T47D (cell line): ENCODE results near the gene LKAAEAR1.

ENCODE experiments used
- DNase-seq, 2 experiments: peaks; one replicate each; pipeline versions ENCODE4 v3.0.0 to v3.0.0-alpha.2; 2011 to 2012; ENCODE audit warnings: low read depth in 1 of 2, low spot score in 1 of 2
- JUND ChIP-seq: IDR thresholded peaks from 2 replicates; pipeline ENCODE4 v1.6.1; 2012; ENCODE audit warnings: low read depth
- in situ Hi-C: cut with HindIII; loops from 2 replicates; pipeline ENCODE4 v1.10.0; 2016; ENCODE audit warnings: low sequenced_read_pairs, low pct_unique_long_range_greater_than_20kb

LKAAEAR1 gene

DNA sequence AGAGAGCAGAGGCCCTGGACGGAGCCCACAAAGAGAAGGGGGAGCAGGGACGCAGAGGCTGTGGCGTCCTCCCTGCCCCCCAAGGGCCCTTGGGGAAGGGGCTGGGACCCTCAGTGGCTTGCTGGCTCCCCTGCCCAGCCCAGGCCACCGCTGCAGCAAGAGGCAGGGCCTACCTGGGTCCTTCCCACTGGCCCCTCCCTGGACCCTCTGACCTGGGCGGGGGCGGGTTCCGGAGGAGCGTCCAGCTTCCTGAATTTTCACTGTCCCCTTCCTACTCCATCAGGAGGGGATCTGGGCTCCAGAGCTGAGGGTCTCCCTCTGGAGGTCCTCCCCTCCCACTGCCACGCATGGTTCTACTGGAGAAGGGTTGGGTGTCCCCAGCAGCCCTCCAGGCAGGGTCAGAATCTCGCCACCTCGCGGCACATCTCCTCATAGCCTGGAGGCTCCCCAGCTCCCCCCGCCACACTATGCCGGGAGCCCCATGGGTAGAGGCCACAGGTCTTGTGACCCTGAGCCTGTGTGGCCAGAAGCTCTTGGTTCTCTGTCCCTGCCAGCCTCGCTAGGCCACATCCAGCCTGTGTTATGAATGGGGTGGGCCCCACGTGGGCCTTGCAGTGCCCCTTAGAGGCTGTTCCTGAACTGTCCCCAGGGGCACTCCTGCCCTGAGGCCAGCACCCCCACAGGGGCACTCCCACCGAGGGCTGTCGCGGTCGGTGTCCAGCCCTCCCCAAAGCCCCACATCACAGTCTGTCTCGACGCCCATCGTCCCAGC, 33.8 kb downstream of the LKAAEAR1 start:
- no peak for TF ChIP-seq JUND
- DNase-seq, result no peak
- in situ Hi-C loops, result no loop called here

GRCh38 chr20:64049878-64050260, 34.3 kb downstream of the LKAAEAR1 start:
- no peak for TF ChIP-seq JUND
- in situ Hi-C loops, result no loop called here
- no peak for DNase-seq

- in situ Hi-C loops, result no loop called here
- no peak for TF ChIP-seq JUND
- DNase-seq, result peak; percentile 60 to 68
Measured at GRCh38 chr20:64049060-64049877, 34.9 kb downstream of the LKAAEAR1 start, which contains the start of gene SOX18. Gene SOX18 (minus strand): TSS chr20:64049639. CDS start chr20:64049516, 123 bp downstream.

GRCh38 chr20:64048402-64049044, 35.7 kb downstream of the LKAAEAR1 start:
- no peak for TF ChIP-seq JUND
- no peak for DNase-seq
- in situ Hi-C loops, result no loop called here

- DNase-seq, result no peak
- in situ Hi-C loops, result no loop called here
- no peak for TF ChIP-seq JUND
Measured at GRCh38 chr20:64047968-64048401, 36.2 kb downstream of the LKAAEAR1 start.

DNA sequence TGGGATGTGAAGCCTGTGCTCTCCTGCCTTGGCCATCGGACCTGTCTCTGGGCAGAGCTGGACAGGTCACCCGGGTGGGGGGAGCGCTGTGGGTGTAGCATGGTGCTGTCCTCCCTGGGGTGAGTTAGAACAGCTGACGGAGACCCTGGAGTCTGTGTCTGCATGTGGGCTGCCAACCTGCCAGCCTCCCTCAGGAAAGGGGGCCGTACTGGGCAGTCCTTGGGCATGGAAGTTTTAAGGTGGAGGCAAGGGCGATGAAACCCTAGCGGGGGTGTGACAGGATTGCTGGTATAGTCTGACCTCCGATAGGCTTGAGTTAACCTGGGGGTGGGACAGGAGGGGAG, 37.2 kb downstream of the LKAAEAR1 start:
- no peak for DNase-seq
- TF ChIP-seq JUND, result no peak
- in situ Hi-C loops, result no loop called here

DNA sequence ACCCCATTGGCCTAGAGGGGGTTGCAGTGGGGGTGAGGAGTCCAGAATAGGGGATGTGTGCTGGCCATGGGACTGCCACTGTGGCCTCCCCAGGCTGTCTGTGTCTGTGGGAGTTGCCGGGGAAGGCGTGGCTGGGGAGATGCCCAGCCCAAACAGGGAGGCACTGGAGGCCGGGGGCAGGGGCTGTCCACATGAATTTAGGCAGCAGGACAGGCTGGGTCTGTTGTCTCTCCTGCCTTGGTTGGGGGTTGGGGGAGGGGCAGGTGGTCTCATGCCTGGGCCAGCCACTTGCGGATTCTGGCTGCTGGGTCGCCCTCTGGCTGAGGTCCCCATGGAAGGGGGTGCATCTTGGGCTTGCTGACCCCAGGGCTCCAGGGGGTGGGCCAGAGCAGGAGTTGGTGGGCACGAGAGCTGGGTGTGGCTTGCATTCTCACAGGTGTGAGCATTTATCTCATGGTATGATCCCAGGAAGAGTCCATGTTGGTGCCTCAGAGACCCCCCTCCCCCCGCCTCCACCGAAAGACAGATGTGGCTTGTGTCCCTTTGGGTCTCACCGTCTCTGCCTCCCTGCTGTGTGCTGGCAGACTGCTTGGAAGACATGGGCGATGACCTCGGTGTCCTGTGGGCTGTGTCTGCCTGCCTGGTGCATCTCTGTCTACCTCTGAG, 38.7 kb downstream of the LKAAEAR1 start:
- DNase-seq, result peak in 1 of 2 experiments; percentile 76
- no peak for TF ChIP-seq JUND

DNA sequence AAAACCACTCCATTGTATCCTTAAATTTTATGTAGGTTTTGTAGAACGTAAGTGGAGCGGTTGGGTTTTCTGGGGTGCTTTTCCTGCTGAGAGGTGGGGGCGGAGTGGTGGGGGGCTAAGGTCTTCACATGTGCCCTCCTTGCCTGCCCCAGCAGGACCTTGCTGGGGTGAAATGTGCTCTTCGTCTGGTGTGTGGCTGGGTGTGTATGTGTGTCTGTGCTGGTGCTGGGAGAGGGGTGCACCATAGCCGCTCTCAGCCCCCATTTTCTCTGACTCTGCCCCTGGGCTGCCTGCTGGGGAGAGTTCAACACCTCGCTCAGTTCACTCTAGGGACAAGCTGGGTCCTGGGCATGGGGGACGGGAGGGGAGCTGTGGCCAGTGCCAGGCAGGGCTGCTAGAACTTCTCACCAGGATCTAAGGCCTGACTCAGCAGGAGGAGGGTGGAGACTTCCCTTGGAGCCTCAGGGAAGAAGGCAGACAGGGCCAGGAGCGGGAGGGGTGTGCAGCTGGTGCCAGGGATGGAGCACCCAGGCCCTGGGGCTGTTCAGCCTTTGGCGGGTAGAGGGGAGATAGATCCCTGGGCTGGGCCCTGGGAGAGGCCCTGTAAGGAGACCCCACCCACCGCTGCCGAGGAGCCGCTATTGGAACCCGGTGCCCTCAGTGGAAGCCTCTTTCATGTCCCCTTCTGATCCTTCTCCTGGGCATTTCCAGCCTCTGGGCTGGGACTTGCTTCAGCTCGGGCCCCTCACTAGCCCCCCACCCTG, 39.5 kb downstream of the LKAAEAR1 start:
- peak; percentile 81 to 86 for DNase-seq
- in situ Hi-C loops, result no loop called here
- no peak for TF ChIP-seq JUND

More for the DNA sequence above, 38.7 kb downstream of the LKAAEAR1 start:
- in situ Hi-C loops, result no loop called here

DNA sequence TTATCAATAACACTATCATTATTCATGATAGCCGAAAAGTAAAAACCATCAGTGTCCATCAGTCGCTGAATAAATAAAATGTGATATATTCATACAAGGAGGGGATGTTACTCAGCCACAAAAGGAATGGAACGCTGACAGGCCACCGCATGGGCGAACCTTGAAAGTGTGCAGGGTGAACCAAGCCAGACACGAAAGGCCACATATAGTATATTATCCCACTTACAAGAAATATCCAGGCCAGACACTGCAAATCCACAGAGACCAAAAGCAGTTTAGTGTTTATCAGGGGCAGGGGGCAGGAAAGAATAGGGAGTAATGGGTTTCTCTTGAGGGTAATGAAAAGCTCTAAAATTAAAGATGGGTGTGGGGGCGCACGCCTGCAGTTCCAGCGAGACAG, 40.4 kb downstream of the LKAAEAR1 start:
- DNase-seq, result no peak
- in situ Hi-C loops, result no loop called here
- no peak for TF ChIP-seq JUND

DNA sequence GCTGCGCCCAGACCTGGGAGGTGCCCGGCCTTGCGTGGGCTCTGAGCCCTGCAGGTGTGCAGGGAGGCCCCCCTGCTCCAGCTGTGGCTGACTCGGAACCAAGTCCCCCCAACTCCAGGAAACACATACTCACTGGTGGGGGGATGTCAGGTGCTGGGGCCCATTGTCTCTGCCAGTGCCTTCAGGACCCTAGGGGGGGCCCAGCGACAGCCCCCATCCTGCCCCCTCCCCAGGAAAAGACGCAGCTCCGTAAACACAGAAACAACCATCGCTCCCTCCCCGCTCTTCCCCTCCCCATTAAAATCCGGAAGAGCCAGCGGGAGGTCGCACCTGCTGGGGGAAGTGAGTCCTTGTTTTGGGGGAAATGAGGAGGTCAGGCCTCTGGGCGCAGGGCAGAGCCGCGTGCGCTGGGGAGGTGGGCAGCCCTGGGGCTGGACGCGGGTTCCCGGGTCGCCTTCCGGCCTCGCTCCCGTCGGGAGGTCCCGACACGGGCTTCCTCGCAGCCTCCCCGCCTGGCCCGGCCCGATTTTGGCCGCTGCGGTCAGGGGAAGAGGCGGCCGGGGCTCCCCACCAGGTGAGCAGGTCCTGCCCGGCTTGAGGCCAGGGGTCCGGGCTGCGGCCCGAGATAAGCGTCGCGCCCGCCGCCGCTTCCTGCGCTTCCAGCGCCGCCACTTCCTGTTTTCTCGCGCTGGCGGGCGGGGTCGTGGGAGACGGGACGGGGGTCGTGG, 42.0 kb downstream of the LKAAEAR1 start:
- no peak for TF ChIP-seq JUND
- DNase-seq, result no peak
- in situ Hi-C loops, result no loop called here

DNA sequence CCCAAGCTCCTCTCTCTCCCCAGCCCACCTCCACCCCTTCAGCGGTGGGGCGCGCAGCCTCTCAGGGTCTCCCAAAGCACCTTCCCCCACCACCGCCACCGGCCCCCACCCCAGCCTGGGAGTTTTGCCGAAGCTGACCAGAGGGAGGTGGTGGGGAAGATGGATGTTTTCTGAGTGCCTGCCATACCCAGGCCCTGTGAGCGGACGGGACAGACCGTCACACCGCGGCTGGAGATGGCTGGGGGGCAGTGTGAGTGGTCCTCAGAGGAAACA, 42.5 kb downstream of the LKAAEAR1 start:
- in situ Hi-C loops, result no loop called here
- no peak for TF ChIP-seq JUND
- no peak for DNase-seq
